ENCODE results near the gene SLC17A5.
A peak's percentile ranks its signal among the peaks of the same experiment; 100 is the strongest.
"Not testable (repeated sequence)": the region's sequence is repeated elsewhere in the genome, so short reads cannot be mapped to it uniquely, and the experiment has no call there.

Gene SLC17A5

GRCh38 chr6:73585566-73586415, 68.0 kb downstream of the SLC17A5 start:
- DNase-seq (ENCODE audit: low spot score): peak; percentile 62
- no peak for TF ChIP-seq CTCF (IDR thresholded peaks at IDR 0.05; ENCODE audit: borderline replicate concordance, control extremely low read depth, extremely low read depth, insufficient read depth, missing control alignments)
- in situ Hi-C loops (cut with MboI; ENCODE audit: low sequenced_read_pairs, unreplicated experiment): no loop called here

DNA sequence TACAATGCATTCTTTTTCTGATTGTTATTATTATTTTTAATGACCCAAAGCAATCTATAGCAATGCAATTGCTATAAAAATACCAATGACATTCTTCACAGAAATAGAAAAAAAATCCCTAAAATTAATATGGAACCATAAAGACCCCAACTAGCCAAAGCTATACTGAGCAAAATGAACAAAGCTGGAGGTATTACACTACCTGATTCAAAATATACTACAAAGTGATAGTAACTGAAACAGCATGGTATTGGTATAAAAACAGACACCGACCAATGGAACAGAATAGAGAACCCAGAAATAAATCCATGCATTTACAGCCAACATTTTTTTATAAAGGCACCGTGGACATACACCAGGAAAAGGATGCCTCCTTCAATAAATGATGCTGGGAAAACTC, 72.5 kb downstream of the SLC17A5 start:
- DNase-seq (ENCODE audit: low spot score): no peak
- no peak for TF ChIP-seq CTCF (IDR thresholded peaks at IDR 0.05; ENCODE audit: borderline replicate concordance, control extremely low read depth, extremely low read depth, insufficient read depth, missing control alignments)
- in situ Hi-C loops (cut with MboI; ENCODE audit: low sequenced_read_pairs, unreplicated experiment): no loop called here

GRCh38 chr6:73580247-73581149, 73.3 kb downstream of the SLC17A5 start:
- peak; percentile 47 for TF ChIP-seq CTCF (IDR thresholded peaks at IDR 0.05; ENCODE audit: borderline replicate concordance, control extremely low read depth, extremely low read depth, insufficient read depth, missing control alignments)
- in situ Hi-C loops (cut with MboI; ENCODE audit: low sequenced_read_pairs, unreplicated experiment): no loop called here
- DNase-seq (ENCODE audit: low spot score): peak; percentile 70

GRCh38 chr6:73579851-73580246, 73.9 kb downstream of the SLC17A5 start:
- TF ChIP-seq CTCF (IDR thresholded peaks at IDR 0.05; ENCODE audit: borderline replicate concordance, control extremely low read depth, extremely low read depth, insufficient read depth, missing control alignments): no peak
- in situ Hi-C loops (cut with MboI; ENCODE audit: low sequenced_read_pairs, unreplicated experiment): no loop called here
- DNase-seq (ENCODE audit: low spot score): no peak

DNA sequence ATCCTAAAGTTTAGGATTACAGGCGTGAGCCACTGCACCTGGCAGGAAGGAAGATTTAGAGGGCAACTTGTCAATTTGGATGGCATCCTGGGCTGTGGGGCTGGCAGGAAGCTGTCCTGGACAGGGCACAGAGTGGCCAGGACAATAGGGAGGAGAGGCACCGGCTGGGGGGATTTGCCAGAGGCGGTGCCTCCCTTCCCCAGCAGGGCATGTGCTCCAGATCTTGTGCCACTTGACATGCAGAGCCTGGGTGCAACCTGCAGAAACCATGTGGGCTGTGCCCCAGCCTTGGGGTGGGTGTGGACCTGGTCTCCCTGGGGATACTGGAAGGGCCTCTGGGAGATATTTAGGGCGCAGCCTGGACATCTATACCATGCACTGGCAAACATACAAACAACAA, 74.4 kb downstream of the SLC17A5 start:
- in situ Hi-C loops (cut with MboI; ENCODE audit: low sequenced_read_pairs, unreplicated experiment): no loop called here
- no peak for DNase-seq (ENCODE audit: low spot score)
- no peak for TF ChIP-seq CTCF (IDR thresholded peaks at IDR 0.05; ENCODE audit: borderline replicate concordance, control extremely low read depth, extremely low read depth, insufficient read depth, missing control alignments)

DNA sequence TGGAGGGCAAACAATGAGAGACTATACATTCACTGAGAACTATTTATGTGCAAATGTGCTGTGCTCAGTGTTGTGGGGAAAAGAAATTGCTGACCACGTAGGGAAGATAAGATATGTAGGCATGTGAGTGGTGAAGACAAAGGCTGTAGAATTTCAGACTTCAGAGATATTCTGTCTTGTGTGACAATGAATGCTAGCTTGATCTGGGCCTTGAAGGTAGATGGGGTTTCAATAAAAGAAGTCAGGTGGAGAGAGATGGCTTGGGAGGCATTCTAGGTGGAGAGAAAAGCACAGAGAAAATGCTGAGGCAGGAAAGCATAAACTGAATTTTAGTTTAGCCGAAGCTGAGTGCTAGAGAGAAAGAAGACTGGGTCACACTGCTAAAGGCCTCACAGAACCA, 76.1 kb downstream of the SLC17A5 start:
- DNase-seq (ENCODE audit: low spot score): no peak
- in situ Hi-C loops (cut with MboI; ENCODE audit: low sequenced_read_pairs, unreplicated experiment): no loop called here
- TF ChIP-seq CTCF (IDR thresholded peaks at IDR 0.05; ENCODE audit: borderline replicate concordance, control extremely low read depth, extremely low read depth, insufficient read depth, missing control alignments): no peak

GRCh38 chr6:73572531-73572930, 81.3 kb downstream of the SLC17A5 start:
- DNase-seq (ENCODE audit: low spot score); in situ Hi-C loops (cut with MboI; ENCODE audit: low sequenced_read_pairs, unreplicated experiment): not testable (repeated sequence)

DNA sequence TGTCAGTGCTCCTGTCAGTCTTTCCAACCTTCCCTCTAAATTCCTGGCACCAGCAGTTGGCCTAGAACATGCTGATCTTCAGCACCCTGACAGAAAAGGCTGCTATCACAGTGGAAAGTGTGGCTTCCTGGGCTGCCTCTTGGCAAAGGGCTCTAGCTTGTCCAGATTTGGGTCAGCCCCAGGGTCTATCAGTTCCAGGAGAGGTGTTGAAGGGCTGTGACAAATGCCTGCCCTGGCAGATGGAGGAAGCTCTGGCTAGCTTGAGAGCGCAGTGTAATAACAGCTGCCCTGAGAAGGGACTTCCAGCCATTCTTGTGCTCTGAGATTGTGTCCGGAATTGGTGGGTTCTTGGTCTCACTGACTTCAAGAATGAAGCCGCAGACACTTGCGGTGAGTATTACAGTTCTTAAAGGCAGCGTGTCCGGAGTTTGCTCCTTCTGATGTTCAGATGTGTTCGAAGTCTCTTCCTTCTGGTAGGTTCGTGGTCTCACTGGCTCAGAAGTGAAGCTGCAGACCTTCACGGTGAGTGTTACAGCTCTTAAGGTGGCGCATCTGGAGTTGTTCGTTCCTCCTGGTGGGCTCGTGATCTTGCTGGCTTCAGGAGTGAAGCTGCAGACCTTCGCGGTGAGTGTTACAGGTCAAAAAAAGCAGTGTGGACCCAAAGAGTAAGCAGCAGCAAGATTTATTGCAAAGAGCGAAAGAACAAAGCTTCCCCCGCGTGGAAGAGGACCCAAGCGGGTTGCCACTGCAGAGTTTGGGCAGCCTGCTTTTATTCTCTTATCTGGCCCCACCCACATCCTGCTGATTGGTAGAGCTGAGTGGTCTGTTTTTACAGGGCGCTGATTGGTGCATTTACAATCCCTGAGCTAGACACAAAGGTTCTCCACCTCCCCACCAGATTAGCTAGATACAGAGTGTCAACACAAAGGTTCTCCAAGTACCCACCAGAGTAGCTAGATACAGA, 82.3 kb downstream of the SLC17A5 start:
- in situ Hi-C loops (cut with MboI; ENCODE audit: low sequenced_read_pairs, unreplicated experiment); DNase-seq (ENCODE audit: low spot score): not testable (repeated sequence)
